ENCODE measurements around the gene NKX2-2.

GRCh38 chr20:21493049-21493448, 20.8 kb downstream of the NKX2-2 start:
- TF ChIP-seq POLR2A (IDR thresholded peaks at IDR 0.05) (no peak), CTCF (IDR thresholded peaks at IDR 0.05) (no peak)
